Measurements from ENCODE around the gene ZNF683. TPM values are rescaled to one million over a fixed set of nuclear protein-coding genes. Genes with fewer than 3 reads are reported as not detected.
A peak's percentile ranks its signal among the peaks of the same experiment; 100 is the strongest.

The ZNF683 gene
- total RNA-seq, 1 donor from 2014 or later, result 1.2 TPM

GRCh38 chr1:26314501-26314900 lies 58.0 kb downstream of the ZNF683 start:
- Histone ChIP-seq H3K4me1 (peaks cover 29% of the 10 kb centered on the region), H3K4me3 (no peak overlapping the region), H3K27ac (peak overlapping the region; percentile 36), H3K9me3 (no peaks in the 10 kb centered on the region), H3K36me3 (no peaks in the 10 kb centered on the region), H3K27me3 (ENCODE audit: low read depth) (no peaks in the 10 kb centered on the region)
- ATAC-seq, result peak in 1 of 2 donors; percentile 28
- TF ChIP-seq, protein P1, sequence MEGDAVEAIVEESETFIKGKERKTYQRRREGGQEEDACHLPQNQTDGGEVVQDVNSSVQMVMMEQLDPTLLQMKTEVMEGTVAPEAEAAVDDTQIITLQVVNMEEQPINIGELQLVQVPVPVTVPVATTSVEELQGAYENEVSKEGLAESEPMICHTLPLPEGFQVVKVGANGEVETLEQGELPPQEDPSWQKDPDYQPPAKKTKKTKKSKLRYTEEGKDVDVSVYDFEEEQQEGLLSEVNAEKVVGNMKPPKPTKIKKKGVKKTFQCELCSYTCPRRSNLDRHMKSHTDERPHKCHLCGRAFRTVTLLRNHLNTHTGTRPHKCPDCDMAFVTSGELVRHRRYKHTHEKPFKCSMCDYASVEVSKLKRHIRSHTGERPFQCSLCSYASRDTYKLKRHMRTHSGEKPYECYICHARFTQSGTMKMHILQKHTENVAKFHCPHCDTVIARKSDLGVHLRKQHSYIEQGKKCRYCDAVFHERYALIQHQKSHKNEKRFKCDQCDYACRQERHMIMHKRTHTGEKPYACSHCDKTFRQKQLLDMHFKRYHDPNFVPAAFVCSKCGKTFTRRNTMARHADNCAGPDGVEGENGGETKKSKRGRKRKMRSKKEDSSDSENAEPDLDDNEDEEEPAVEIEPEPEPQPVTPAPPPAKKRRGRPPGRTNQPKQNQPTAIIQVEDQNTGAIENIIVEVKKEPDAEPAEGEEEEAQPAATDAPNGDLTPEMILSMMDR (IDR thresholded peaks at IDR 0.05), result no peak
- intact Hi-C loops (cut with DNase I), result no loop called here
- no peak for DNase-seq

Other genes starting within 250 kb of the ZNF683 start
- 3.8 TPM for gene FAM110D, start 213.7 kb downstream of the ZNF683 start, total RNA-seq
- not detected for gene C1orf232, start 203.8 kb downstream of the ZNF683 start, total RNA-seq
- 18.0 TPM for gene ZNF593, start 202.8 kb downstream of the ZNF683 start, total RNA-seq
- not detected for gene ZNF593OS, start 200.9 kb downstream of the ZNF683 start, total RNA-seq
- 25.0 TPM for gene CNKSR1, start 195.3 kb downstream of the ZNF683 start, total RNA-seq
- not detected for gene CATSPER4, start 182.1 kb downstream of the ZNF683 start, total RNA-seq
- gene CEP85, start 138.6 kb downstream of the ZNF683 start, total RNA-seq, result 10.2 TPM
- gene SH3BGRL3, start 92.7 kb downstream of the ZNF683 start, total RNA-seq, result 204 TPM
- gene UBXN11, start 66.1 kb downstream of the ZNF683 start, total RNA-seq, result 65.1 TPM
- 541 TPM for gene CD52, start 54.8 kb downstream of the ZNF683 start, total RNA-seq
- 2.1 TPM for gene CRYBG2, start 18.6 kb downstream of the ZNF683 start, total RNA-seq
- gene LIN28A, start 38.1 kb upstream of the ZNF683 start, total RNA-seq, result not detected
- gene DHDDS, start 59.6 kb upstream of the ZNF683 start, total RNA-seq, result 37.2 TPM
- gene HMGN2, start 99.7 kb upstream of the ZNF683 start, total RNA-seq, result 326 TPM
- gene RPS6KA1, start 157.0 kb upstream of the ZNF683 start, total RNA-seq, result 140 TPM

Measured in lower lobe of right lung (tissue), 2 donors.